Caki2 (cell line): ENCODE measurements around the gene NR2C1. TPM values are rescaled to one million over a fixed set of nuclear protein-coding genes. Genes with fewer than 3 reads are reported as not detected.

Experiments
- DNase-seq: peaks from one replicate; pipeline ENCODE4 v3.0.0-alpha.2; 2015; ENCODE audit warnings: low read depth
- in situ Hi-C: cut with HindIII; loops from 2 replicates; pipeline ENCODE4 v1.10.0; 2016; ENCODE audit warnings: low sequenced_read_pairs, low pct_unique_long_range_greater_than_20kb, mixed read lengths
- total RNA-seq: library from RNA; depleted of rRNA; stranded (reverse); fragments of >200 nt; shearing (Covaris generic); gene quantifications from 2 replicates; pipeline ENCODE4 v1.2.3, GENCODE V29; 2014; ENCODE audit warnings: low replicate concordance; rRNA removed

The NR2C1 gene
- total RNA-seq, 1 experiment from 2014 or later: 25.4 TPM

DNA sequence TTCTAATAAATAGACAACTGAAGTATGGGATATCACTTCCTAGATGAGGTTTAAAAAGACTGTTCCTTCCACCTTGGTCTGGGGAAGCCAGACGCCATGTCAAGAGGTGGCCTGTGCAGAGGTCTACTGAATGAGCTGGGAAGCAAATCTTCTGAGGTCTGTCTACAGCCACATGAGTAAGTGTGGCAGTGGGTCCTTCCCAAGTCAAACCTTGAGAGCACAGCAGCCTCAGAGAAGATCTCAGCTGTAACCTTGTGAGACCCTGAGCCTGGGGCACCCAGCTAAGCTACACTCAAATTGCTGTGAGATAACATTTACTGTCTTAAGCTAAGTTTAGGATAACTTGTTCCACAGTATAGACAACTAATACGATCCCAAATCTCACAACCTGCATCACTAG, 90.1 kb downstream of the NR2C1 start:
- in situ Hi-C loops: no loop called here

DNA sequence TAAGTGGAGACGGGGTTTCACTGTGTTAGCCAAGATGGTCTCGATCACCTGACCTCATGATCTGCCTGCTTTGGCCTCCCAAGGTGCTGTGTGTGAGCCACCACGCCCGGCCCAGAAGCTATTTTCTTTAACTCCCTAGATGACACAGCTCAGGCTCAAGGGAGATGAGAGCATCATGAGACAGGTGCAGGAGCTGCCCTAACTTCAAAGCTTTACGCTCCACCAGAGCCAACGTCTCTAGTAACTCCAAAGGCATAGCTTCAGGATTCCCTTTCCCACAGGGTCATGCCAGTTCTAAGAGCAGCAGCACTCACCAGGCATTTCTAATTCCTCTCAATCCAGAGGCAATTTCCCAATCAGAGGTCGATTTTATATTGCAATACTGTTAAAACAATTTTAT, 91.0 kb downstream of the NR2C1 start:
- in situ Hi-C loops: no loop called here
- no peak for DNase-seq

More for the DNA sequence above, 90.1 kb downstream of the NR2C1 start:
- DNase-seq: no peak

DNA sequence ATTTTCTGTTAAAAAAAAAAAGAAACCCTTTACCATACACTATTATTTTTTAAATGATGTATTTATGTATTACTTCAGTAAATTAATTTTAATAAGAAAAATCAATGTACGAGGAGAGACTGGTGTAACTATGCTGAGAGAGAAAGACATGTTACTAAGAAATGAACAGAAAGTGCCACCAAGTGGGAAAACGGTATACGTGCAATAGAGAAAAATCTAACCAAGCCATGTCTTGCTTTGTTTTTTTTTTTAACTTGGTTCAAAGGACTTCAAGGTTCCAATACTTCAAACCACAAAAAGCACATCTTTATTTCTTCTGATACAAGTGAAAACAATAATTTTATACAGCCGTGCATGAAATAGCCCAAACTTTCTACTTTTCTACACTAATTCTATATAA, 92.8 kb downstream of the NR2C1 start:
- in situ Hi-C loops: no loop called here
- no peak for DNase-seq

DNA sequence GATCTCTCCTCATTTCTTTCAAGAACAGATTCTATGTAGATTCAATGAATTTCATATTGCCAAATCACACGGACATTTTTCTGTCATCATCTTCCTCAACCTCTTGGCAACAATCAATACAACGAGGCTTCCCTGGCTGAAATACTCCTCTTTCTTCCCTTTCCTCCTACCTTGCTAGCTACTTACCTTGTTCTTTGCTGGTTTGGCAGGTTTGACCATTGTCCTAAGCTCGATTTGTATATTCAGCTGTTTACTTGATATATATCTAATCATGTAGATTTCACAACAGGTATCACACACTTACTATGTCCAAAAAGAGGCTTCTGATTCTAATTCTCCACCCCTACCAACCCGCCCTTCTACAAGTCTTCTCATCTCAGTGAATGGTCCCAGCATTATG, 93.5 kb downstream of the NR2C1 start:
- in situ Hi-C loops: no loop called here
- DNase-seq: no peak

DNA sequence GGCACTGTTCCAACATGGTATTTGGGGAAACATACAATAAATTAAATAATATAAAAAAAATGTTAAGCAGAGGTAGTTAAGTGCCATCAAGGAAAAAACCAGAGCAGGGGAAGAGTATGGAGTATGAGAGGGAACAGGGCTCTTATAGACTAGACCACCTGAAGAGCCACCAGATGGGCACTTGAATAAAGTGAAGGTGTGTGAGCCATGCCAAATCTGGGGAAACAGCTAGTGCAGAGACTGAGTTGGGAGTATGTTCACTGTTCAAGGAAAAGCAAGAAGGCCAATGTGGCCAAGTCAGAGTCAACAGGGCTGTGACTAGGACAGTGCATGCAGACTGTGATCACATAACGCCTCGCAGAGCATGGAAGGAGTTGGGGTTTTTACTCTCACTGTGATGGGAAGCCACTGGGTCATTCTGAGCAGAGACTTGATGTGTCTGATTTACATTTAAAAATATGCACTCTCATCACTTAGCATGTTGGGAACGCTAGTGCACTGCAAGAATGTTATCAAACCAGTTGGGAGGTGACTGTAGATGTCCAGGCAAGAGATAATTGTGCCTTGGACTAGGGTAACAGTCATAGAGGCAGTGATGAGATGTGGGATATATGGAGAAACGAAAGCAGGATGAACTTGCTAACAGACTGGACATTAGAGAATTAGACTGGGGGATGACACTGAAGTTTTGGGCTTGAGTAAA, 95.5 kb downstream of the NR2C1 start:
- in situ Hi-C loops: no loop called here
- no peak for DNase-seq

- in situ Hi-C loops: no loop called here
- DNase-seq: no peak
These were observed 100.2 kb downstream of the NR2C1 start for GRCh38 chr12:94973221-94973620.

GRCh38 chr12:94972795-94973194, 100.6 kb downstream of the NR2C1 start:
- no peak for DNase-seq
- in situ Hi-C loops: no loop called here

GRCh38 chr12:94971923-94972322, 101.5 kb downstream of the NR2C1 start:
- no peak for DNase-seq
- in situ Hi-C loops: no loop called here

DNA sequence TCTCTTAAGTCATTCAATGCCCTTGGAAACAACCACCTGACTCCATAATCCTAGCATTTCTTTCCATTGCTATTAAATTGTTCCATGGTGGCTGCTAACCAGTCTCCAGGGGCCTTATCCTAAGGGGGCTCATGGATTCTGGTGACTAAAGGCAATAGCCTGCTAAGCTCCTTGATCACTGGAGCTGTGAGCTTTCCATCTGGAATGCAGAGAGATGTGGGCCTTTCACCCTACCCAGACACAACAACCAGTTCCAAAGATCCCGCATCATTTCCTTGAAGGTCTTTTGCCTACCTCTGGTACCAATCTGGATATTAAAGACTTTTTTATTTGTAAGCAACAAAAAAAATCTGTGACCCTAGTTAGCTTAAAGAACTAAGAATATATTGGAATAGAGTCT, 102.9 kb downstream of the NR2C1 start:
- in situ Hi-C loops: no loop called here
- no peak for DNase-seq

Other genes with a start within 250 kb of the NR2C1 start
- 104 and 132 TPM in 2 replicates for gene NDUFA12, start 69.9 kb downstream of the NR2C1 start, total RNA-seq
- gene FGD6, start 143.8 kb upstream of the NR2C1 start, total RNA-seq: 5.9 and 6.6 TPM in 2 replicates
- 26.0 and 42.9 TPM in 2 replicates for gene VEZT, start 144.2 kb upstream of the NR2C1 start, total RNA-seq